LNCaP clone FGC (cell line): ENCODE data around the gene PNLIPRP3.

Experiments used
- DNase-seq: peaks from one replicate; pipeline ENCODE4 v3.0.0-alpha.2; 2011; ENCODE audit warnings: low read depth
- H3K4me3 ChIP-seq: 2 replicates; pipeline ENCODE4 v1.5.1; 2011; ENCODE audit warnings: mild to moderate bottlenecking, low read depth, low read length, control low read depth
- CTCF ChIP-seq: IDR thresholded peaks from 2 replicates; pipeline ENCODE4 v1.5.1; 2012; ENCODE audit warnings: mild to moderate bottlenecking; ENCODE audit not compliant: control insufficient read depth, insufficient read depth; ENCODE audit errors: extremely low read depth

PNLIPRP3 gene

GRCh38 chr10:116450861-116451260 lies 23.2 kb downstream of the PNLIPRP3 start:
- no peak for DNase-seq
- TF ChIP-seq CTCF: no peak
- H3K4me3 ChIP-seq: no peak overlapping the region

- no peak for DNase-seq
- TF ChIP-seq CTCF: no peak
- H3K4me3 ChIP-seq: no peak overlapping the region
Measured at GRCh38 chr10:116451711-116452337, 24.2 kb downstream of the PNLIPRP3 start.

GRCh38 chr10:116452338-116452720 lies 24.7 kb downstream of the PNLIPRP3 start:
- no peak overlapping the region for H3K4me3 ChIP-seq
- TF ChIP-seq CTCF: no peak
- no peak for DNase-seq

- no peak overlapping the region for H3K4me3 ChIP-seq
- TF ChIP-seq CTCF: no peak
- DNase-seq: no peak
Measured at GRCh38 chr10:116457488-116457887, 29.8 kb downstream of the PNLIPRP3 start.

GRCh38 chr10:116460219-116460618 lies 32.6 kb downstream of the PNLIPRP3 start:
- no peak for DNase-seq
- H3K4me3 ChIP-seq: no peak overlapping the region
- no peak for TF ChIP-seq CTCF

- no peak for DNase-seq
- no peak overlapping the region for H3K4me3 ChIP-seq
- TF ChIP-seq CTCF: no peak
Measured at GRCh38 chr10:116461680-116462079, 34.0 kb downstream of the PNLIPRP3 start.

GRCh38 chr10:116464257-116464656 lies 36.6 kb downstream of the PNLIPRP3 start:
- no peak overlapping the region for H3K4me3 ChIP-seq
- no peak for TF ChIP-seq CTCF
- DNase-seq: no peak
